Adipose tissue (tissue), 3 donors: Measurements from ENCODE around the gene FITM2. TPM values are rescaled to one million over a fixed set of nuclear protein-coding genes. Genes with fewer than 3 reads are reported as not detected.

ENCODE experiments used
- H3K27ac ChIP-seq: one replicate; pipeline ENCODE4 v1.5.1; 2013; ENCODE audit warnings: low read depth, low read length
- WGBS, 3 donors: extraction: QIAGEN DNeasy Blood & Tissue Kit; methylation state at CpG; one replicate each; pipeline ENCODE4 v1.1.7; 2013; 5-methylcytosine and 5-hydroxymethylcytosine counted together
- polyA plus RNA-seq, 3 donors: library from polyadenylated mRNA; stranded (reverse); fragments of 200-250 nt; gene quantifications; one replicate each; pipeline ENCODE4 v1.2.3, GENCODE V29; 2013
- donor health status: healthy with polysubstance abuse.
- donor health status: Bipolar disorder and iron deficiency.
- donor health status: healthy.

Gene FITM2
- polyA plus RNA-seq, 3 donors, result 5.7 to 19.7 (median 6.1) TPM

DNA sequence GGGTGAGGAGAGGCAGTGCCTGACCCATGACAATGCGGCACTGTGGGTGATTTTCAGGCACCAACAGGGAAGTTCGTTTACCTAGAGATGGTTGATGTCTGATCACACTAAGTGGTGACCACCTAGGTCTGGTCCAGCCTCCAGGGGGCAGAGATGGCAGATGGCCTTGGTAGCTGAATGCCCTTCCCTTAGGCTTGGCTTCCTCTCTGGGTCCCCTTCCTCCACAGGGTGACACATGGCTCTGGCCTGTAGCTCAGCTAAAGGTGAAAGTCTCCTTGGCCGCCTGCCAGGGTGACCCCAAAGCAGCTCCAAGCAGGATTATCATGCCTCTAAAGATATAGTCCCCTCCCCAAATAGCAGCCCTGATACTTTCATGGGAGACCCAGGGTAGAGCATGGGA lies 57.5 kb downstream of the FITM2 start:
- 78 to 83% (median 78%) methylated on average over 3 of the region's 3 CpGs for WGBS, 3 donors
- no peak overlapping the region for H3K27ac ChIP-seq

Other genes with a start within 250 kb of the FITM2 start
- 1 to 10 TPM in 2 of 3 donors, under 1 TPM in 1; 0.43 to 3.0 (median 1.6) TPM for gene JPH2, start 124.0 kb downstream of the FITM2 start, polyA plus RNA-seq
- gene OSER1, start 100.4 kb downstream of the FITM2 start, polyA plus RNA-seq, result 10 to 100 TPM; 18.8 to 28.9 (median 28.6) TPM
- gene GDAP1L1, start 63.9 kb downstream of the FITM2 start, polyA plus RNA-seq, result under 1 TPM in 2 of 3 donors, not detected in 1; 0.06 to 0.10 TPM
- gene R3HDML, start 25.8 kb upstream of the FITM2 start, polyA plus RNA-seq, result not detected
- gene HNF4A, start 44.5 kb upstream of the FITM2 start, polyA plus RNA-seq, result 10 to 100 TPM in 1 of 3 donors, under 1 TPM in 2; 0.22 to 13.6 (median 0.68) TPM
- gene TTPAL, start 164.7 kb upstream of the FITM2 start, polyA plus RNA-seq, result 10 to 100 TPM in 1 of 3 donors, 1 to 10 TPM in 2; 2.9 to 12.6 (median 8.2) TPM
- gene SERINC3, start 210.9 kb upstream of the FITM2 start, polyA plus RNA-seq, result 10 to 100 TPM; 31.2 to 78.8 (median 62.3) TPM